Vagina (tissue), 2 donors: ENCODE data around the gene FAIM2.

ENCODE experiments used
- CTCF ChIP-seq, 3 experiments: fragments of 450-650 bp in 2 of 3; fragments of 200-600 bp in 1 of 3; sonication (generic) in 1 of 3; IDR thresholded peaks; one replicate each; pipeline ENCODE4 v1.5.1; 2017 to 2019; ENCODE audit warnings: antibody characterized with exemption in 3 of 3, mild to moderate bottlenecking in 2 of 3, moderate library complexity in 2 of 3
- POLR2A ChIP-seq, 2 donors: fragments of 450-650 bp; IDR thresholded peaks; one replicate each; pipeline ENCODE4 v1.6.1; 2017; ENCODE audit warnings: antibody characterized with exemption in 2 of 2, mild to moderate bottlenecking in 2 of 2, moderate library complexity in 2 of 2
- POLR2AphosphoS5 ChIP-seq, 2 donors: sonication (generic); formaldehyde crosslinking; IDR thresholded peaks; one replicate each; pipeline ENCODE4 v1.9.0; 2017; ENCODE audit warnings: antibody characterized with exemption in 2 of 2, mild to moderate bottlenecking in 2 of 2, low read depth in 1 of 2; ENCODE audit not compliant: insufficient read depth in 1 of 2

GRCh38 chr12:49937639-49938300, 34.1 kb upstream of the FAIM2 start:
- TF ChIP-seq CTCF (IDR thresholded peaks at IDR 0.05): no peak
- TF ChIP-seq POLR2A (IDR thresholded peaks at IDR 0.05): no peak
- TF ChIP-seq POLR2AphosphoS5 (IDR thresholded peaks at IDR 0.05; ENCODE audit: insufficient read depth in 1 of 2, low read depth in 1 of 2): no peak
